Left renal pelvis (tissue), 4 donors: ENCODE data around the gene PNCK. TPM values are rescaled to one million over a fixed set of nuclear protein-coding genes. Genes with fewer than 3 reads are reported as not detected.

ENCODE experiments used
- DNase-seq, 4 donors: peaks; one replicate each; pipeline ENCODE4 v3.0.0-alpha.2; 2013; ENCODE audit warnings: low read depth in 4 of 4, low spot score in 3 of 4
- polyA plus RNA-seq, 4 donors: library from polyadenylated mRNA; unstranded; fragments of 120-200 nt; gene quantifications; one replicate each; pipeline ENCODE4 v1.2.1, GENCODE V29; 2013; ENCODE audit not compliant: insufficient read length in 4 of 4

PNCK gene
- polyA plus RNA-seq, 4 donors = 1.7 to 10.1 (median 7.8) TPM

GRCh38 chrX:153643431-153644351 is 29.9 kb downstream of the PNCK start:
- no peak for DNase-seq

GRCh38 chrX:153642655-153643430 is 30.8 kb downstream of the PNCK start:
- no peak for DNase-seq

GRCh38 chrX:153642051-153642654 is 31.5 kb downstream of the PNCK start:
- DNase-seq = no peak

GRCh38 chrX:153641627-153642026 is 32.0 kb downstream of the PNCK start:
- no peak for DNase-seq

GRCh38 chrX:153640736-153641575 is 32.7 kb downstream of the PNCK start:
- DNase-seq = no peak

GRCh38 chrX:153640045-153640686 is 33.4 kb downstream of the PNCK start:
- no peak for DNase-seq

- no peak for DNase-seq
Measured at GRCh38 chrX:153639177-153640044, 34.2 kb downstream of the PNCK start.

- DNase-seq = no peak
Measured at GRCh38 chrX:153638436-153639176, 35.0 kb downstream of the PNCK start.

- no peak for DNase-seq
Measured at GRCh38 chrX:153638041-153638371, 35.6 kb downstream of the PNCK start.

GRCh38 chrX:153637121-153638040 is 36.2 kb downstream of the PNCK start:
- DNase-seq = no peak

- DNase-seq = no peak
Measured at GRCh38 chrX:153636716-153637115, 36.9 kb downstream of the PNCK start.

- no peak for DNase-seq
Measured at GRCh38 chrX:153635788-153636668, 37.6 kb downstream of the PNCK start.

- no peak for DNase-seq
Measured at GRCh38 chrX:153635388-153635787, 38.2 kb downstream of the PNCK start.

- no peak for DNase-seq
Measured at GRCh38 chrX:153634832-153635231, 38.8 kb downstream of the PNCK start.

- no peak for DNase-seq
Measured at GRCh38 chrX:153634236-153634635, 39.4 kb downstream of the PNCK start.

- DNase-seq = no peak
Measured at GRCh38 chrX:153633607-153634180, 39.9 kb downstream of the PNCK start.
